Mesothelial cell of epicardium (in vitro differentiated cells): ENCODE results near the gene MEGF11. TPM values are rescaled to one million over a fixed set of nuclear protein-coding genes. Genes with fewer than 3 reads are reported as not detected.

Source experiments
- DNase-seq, 2 experiments: peaks; one replicate each; pipeline ENCODE4 v3.0.0; 2021; ENCODE audit warnings: low spot score in 2 of 2; ENCODE audit not compliant: unreplicated experiment in 2 of 2
- H3K27ac Mint-ChIP-seq: 2 replicates; pipeline ENCODE4 v1.8.0; 2021; ENCODE audit warnings: mixed read lengths
- H3K27me3 Mint-ChIP-seq: 2 replicates; pipeline ENCODE4 v1.8.0; 2021; ENCODE audit warnings: low read depth, mixed read lengths
- H3K36me3 Mint-ChIP-seq: 2 replicates; pipeline ENCODE4 v1.8.0; 2021; ENCODE audit warnings: mixed read lengths
- H3K4me1 Mint-ChIP-seq: 2 replicates; pipeline ENCODE4 v1.8.0; 2021; ENCODE audit warnings: mixed read lengths
- H3K4me3 Mint-ChIP-seq: 2 replicates; pipeline ENCODE4 v1.8.0; 2021; ENCODE audit warnings: mild to moderate bottlenecking, moderate library complexity, mixed read lengths
- H3K9me3 Mint-ChIP-seq: 2 replicates; pipeline ENCODE4 v1.8.0; 2021; ENCODE audit warnings: mixed read lengths
- total RNA-seq: library from RNA; stranded (reverse); gene quantifications from 3 replicates; pipeline ENCODE4 v1.2.1, GENCODE V29; 2021
- TF ChIP-seq, protein P1 (sequence below): fragments of 200-600 bp; sonication (generic); IDR thresholded peaks from one replicate; pipeline ENCODE4 v1.5.0; 2021; ENCODE audit warnings: antibody characterized with exemption; ENCODE audit not compliant: unreplicated experiment

Gene MEGF11
- total RNA-seq, 1 donor from 2014 or later: 3.7 TPM

DNA sequence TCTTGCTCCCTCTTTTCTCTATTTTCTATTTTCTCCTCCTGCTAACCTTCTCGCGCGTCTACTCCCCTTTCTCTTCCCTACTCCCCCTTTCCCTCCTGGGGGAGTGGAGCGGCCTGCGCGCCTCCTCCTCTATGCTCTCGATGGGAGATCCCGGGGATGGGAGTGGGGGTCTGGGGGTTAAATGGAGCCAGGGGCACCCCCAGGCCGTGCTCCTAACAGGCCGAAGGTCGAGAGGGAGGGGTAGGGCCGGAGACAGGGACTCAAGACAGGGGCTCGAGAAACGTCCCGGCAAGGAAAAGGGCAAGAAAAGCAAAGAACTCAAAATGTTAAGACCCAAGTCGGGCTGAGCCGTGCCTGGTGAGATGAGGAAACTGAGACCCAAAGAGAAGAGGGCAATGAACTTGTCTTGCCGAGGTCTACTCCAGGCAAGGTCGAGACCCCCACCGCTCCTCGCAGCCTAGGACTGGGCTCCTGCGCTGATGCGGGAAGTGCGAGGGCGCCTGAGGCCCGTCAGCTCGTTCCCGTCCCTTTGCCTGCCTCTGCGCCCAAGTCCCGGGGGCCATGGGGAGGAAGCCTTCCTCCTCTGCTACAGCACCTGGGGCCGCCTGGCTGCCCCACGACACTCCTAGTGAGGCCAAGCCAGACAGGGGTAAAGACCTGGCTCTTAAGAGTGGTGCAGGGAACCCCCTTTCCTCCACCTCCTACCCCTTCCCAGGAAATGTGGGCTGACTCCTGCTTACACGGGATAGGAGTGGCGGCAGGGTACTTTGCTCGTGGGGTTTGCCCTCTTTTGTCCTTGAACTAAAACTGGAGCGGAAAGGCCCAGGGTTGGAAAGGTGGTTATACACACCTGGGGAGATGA is 770 bp upstream of the MEGF11 start:
- TF ChIP-seq, protein P1, sequence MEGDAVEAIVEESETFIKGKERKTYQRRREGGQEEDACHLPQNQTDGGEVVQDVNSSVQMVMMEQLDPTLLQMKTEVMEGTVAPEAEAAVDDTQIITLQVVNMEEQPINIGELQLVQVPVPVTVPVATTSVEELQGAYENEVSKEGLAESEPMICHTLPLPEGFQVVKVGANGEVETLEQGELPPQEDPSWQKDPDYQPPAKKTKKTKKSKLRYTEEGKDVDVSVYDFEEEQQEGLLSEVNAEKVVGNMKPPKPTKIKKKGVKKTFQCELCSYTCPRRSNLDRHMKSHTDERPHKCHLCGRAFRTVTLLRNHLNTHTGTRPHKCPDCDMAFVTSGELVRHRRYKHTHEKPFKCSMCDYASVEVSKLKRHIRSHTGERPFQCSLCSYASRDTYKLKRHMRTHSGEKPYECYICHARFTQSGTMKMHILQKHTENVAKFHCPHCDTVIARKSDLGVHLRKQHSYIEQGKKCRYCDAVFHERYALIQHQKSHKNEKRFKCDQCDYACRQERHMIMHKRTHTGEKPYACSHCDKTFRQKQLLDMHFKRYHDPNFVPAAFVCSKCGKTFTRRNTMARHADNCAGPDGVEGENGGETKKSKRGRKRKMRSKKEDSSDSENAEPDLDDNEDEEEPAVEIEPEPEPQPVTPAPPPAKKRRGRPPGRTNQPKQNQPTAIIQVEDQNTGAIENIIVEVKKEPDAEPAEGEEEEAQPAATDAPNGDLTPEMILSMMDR: no peak
- Mint-ChIP-seq H3K36me3 (no peaks in the 10 kb centered on the region), H3K9me3 (no peaks in the 10 kb centered on the region), H3K27ac (no peak overlapping the region), H3K4me1 (peaks cover 13% of the 10 kb centered on the region), H3K4me3 (peak overlapping the region; percentile 69), H3K27me3 (peaks cover 90% of the 10 kb centered on the region)
- no peak for DNase-seq

DNA sequence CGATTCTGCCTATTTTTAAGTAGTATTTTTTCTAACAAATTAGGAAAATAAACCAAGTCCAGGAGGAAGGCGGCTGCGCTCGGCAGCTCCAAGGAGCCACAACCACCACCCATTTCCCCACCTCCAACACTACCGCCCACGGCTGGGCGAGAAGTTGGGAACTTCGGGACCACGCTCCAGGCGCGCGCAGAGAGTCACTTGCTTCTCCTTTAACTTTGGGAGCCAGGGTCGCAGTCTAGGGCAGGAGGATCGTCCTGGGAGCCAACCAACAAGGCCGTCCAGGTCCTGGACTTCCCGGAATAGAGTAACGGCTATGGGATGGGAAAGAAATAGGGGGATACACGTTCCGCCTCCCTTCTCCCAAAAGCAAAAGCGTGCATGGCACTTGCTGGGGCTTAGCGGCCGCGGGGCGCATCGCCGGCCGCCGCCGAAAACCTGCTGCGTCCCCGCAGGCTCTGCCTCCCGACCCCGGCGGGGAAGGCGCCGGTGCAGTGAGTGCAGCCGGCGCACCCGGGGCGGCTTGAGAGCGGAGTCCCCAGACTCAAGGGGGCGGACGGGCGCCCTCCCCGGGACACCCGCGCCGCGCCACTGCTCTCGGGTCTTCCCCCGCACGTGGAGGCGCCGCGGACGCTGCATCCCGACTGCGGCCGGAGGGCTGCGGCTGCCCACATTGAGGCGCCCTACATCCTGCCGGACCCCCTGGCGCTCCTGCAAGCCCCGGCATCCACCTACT is 699 bp downstream of the MEGF11 start:
- Mint-ChIP-seq H3K4me1 (peaks cover 13% of the 10 kb centered on the region), H3K36me3 (no peaks in the 10 kb centered on the region), H3K27me3 (peaks cover 92% of the 10 kb centered on the region), H3K27ac (no peak overlapping the region), H3K4me3 (peak overlapping the region; percentile 68), H3K9me3 (no peaks in the 10 kb centered on the region)
- DNase-seq: peak; percentile 25 to 58
- TF ChIP-seq, protein P1: peak; percentile 8

DNA sequence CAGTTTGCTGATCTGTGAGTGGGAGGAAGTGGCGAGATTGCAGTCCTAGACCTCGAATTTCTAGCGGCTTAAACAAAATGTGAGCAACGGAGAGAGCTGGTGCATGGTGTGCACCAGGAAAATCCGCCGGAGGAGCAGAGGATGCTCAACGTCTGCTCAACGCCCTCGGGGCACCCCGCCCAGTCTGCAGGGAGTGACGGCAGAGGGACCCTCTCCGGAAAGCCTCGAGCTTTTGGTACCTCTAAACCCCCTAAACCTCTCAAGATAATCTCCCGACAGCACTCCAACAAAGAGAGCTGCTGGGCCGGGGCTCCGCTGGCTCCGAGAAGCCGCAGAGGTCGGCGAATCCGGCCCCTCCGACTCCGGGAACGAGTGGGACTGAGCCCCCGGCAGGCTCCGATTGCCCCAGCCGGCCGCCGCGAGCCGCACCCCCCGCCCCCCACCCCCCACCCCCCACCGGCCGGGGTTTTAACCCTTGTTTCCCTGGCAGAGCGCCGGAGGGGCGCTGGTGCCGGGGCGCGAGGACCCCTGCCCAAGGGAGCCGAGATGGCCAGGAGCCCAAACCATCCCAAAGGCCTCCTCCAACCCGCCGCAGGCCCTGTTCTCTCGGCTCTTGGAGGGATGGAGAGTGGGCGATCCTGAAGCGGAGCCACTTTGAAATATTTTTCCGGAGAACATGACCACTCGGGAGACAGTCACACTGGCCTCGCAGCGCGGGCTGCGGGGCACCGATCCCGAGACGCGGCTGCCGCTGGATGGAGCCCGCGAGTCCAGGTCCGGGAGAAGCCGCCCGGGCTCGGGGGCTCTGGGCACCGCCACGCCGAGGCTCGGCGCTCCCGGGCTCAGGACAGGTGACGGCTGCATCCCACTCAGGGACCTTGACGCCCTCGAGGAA is 1.5 kb downstream of the MEGF11 start:
- peak; percentile 52 to 79 for DNase-seq
- TF ChIP-seq, protein P1: peak; percentile 59
- no peaks in the 10 kb centered on the region for H3K9me3 Mint-ChIP-seq
- peak overlapping the region; percentile 68 for H3K4me3 Mint-ChIP-seq
- peaks cover 92% of the 10 kb centered on the region for H3K27me3 Mint-ChIP-seq
- no peaks in the 10 kb centered on the region for H3K36me3 Mint-ChIP-seq
- H3K4me1 Mint-ChIP-seq: peaks cover 13% of the 10 kb centered on the region
- no peak overlapping the region for H3K27ac Mint-ChIP-seq

DNA sequence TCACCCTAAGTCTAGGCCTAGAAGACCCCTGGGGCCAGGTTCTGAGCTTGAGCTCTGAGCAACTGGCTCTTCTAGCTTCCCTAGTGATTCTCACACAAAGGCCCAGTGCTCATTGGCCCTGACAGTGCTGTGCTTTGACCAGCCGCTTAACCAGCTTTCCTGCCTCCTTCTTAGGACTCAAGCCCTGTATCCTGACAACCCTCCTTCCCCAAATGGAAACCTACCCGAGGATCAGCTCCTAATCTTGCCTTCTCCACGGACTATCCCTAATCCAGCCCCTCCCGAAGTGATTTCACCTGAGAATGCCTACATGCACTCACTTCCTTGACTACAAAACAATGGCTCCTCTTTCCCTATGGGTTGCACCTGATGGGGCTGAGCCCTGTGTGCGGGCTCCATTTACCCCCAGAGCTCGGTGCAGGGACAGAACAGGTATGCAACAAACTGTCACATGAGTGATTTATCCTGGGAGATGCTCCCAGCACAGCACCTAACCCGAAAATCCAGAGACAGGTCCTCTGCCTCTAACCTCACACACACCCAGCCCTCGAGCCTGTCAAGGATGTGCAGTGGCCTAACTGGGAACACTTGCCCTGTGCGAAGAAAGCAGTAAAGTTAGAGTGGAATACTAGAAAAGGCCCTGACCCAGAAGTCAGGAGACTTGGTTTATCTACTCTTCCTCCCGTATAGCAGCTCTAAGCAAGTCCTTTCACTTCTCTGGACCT is 2.3 kb downstream of the MEGF11 start:
- H3K4me1 Mint-ChIP-seq: peaks cover 13% of the 10 kb centered on the region
- peaks cover 89% of the 10 kb centered on the region for H3K27me3 Mint-ChIP-seq
- H3K36me3 Mint-ChIP-seq: no peaks in the 10 kb centered on the region
- H3K27ac Mint-ChIP-seq: no peak overlapping the region
- H3K4me3 Mint-ChIP-seq: peak overlapping the region; percentile 51
- TF ChIP-seq, protein P1: no peak
- no peaks in the 10 kb centered on the region for H3K9me3 Mint-ChIP-seq
- DNase-seq: no peak
